HepG2 (cell line): Measurements from ENCODE around the gene UBE2Q1. TPM values are rescaled to one million over a fixed set of nuclear protein-coding genes. Genes with fewer than 3 reads are reported as not detected.

Experiments used
- EEA1 ChIP-seq: sonication (generic); formaldehyde crosslinking; IDR thresholded peaks from 2 replicates; pipeline ENCODE4 v1.5.1; 2020; ENCODE audit warnings: mild to moderate bottlenecking, missing genetic modification reagents, borderline replicate concordance
- FOXM1 ChIP-seq: sonication (generic); formaldehyde crosslinking; IDR thresholded peaks from 2 replicates; pipeline ENCODE4 v1.5.0; 2020; ENCODE audit warnings: missing genetic modification reagents
- HMG20B ChIP-seq: conservative IDR thresholded peaks from 2 replicates; pipeline ENCODE4 v1.6.1; 2016; ENCODE audit warnings: missing genetic modification reagents, missing compliant biosample characterization
- HOXD1 ChIP-seq: sonication (generic); formaldehyde crosslinking; IDR thresholded peaks from 2 replicates; pipeline ENCODE4 v1.5.0; 2020; ENCODE audit warnings: missing genetic modification reagents
- NCOA2 ChIP-seq: sonication (generic); formaldehyde crosslinking; IDR thresholded peaks from 2 replicates; pipeline ENCODE4 v1.8.0; 2022; ENCODE audit warnings: inconsistent platforms
- NCOA5 ChIP-seq: sonication (generic); formaldehyde crosslinking; IDR thresholded peaks from 2 replicates; pipeline ENCODE4 v1.4.0; 2020; ENCODE audit warnings: missing genetic modification reagents
- PAX8 ChIP-seq: sonication (generic); formaldehyde crosslinking; IDR thresholded peaks from 2 replicates; pipeline ENCODE4 v1.8.0; 2022; ENCODE audit warnings: mild to moderate bottlenecking, missing genetic modification reagents, borderline replicate concordance
- PRDM4 ChIP-seq: sonication (generic); formaldehyde crosslinking; IDR thresholded peaks from 2 replicates; pipeline ENCODE4 v1.9.0; 2021; ENCODE audit warnings: missing genetic modification reagents, borderline replicate concordance
- SALL1 ChIP-seq: sonication (generic); formaldehyde crosslinking; IDR thresholded peaks from 2 replicates; pipeline ENCODE4 v1.8.0; 2022; ENCODE audit warnings: mild to moderate bottlenecking, missing genetic modification reagents
- SOX5 ChIP-seq: IDR thresholded peaks from 2 replicates; pipeline ENCODE4 v1.6.1; 2016; ENCODE audit warnings: borderline replicate concordance
- SYNCRIP ChIP-seq: fragments of 200-400 bp; formaldehyde crosslinking; IDR thresholded peaks from 2 replicates; pipeline ENCODE4 v1.6.1; 2018; ENCODE audit warnings: mild to moderate bottlenecking, low read depth, low read length; ENCODE audit not compliant: insufficient read depth
- TARDBP ChIP-seq: sonication (generic); formaldehyde crosslinking; IDR thresholded peaks from 2 replicates; pipeline ENCODE4 v1.8.0; 2022; ENCODE audit warnings: mild to moderate bottlenecking, missing genetic modification reagents
- ZBTB42 ChIP-seq: sonication (generic); formaldehyde crosslinking; IDR thresholded peaks from 2 replicates; pipeline ENCODE4 v1.5.0; 2020; ENCODE audit warnings: mild to moderate bottlenecking, missing genetic modification reagents
- ZMYM2 ChIP-seq: sonication (generic); formaldehyde crosslinking; IDR thresholded peaks from 2 replicates; pipeline ENCODE4 v1.8.0; 2022; ENCODE audit warnings: mild to moderate bottlenecking, missing genetic modification reagents
- ZNF280B ChIP-seq: sonication (generic); formaldehyde crosslinking; IDR thresholded peaks from 2 replicates; pipeline ENCODE4 v1.5.0; 2020; ENCODE audit warnings: missing genetic modification reagents, mild to moderate bottlenecking, borderline replicate concordance
- ZNF766 ChIP-seq: sonication (generic); formaldehyde crosslinking; IDR thresholded peaks from 2 replicates; pipeline ENCODE4 v1.5.0; 2020; ENCODE audit warnings: missing genetic modification reagents, borderline replicate concordance
- ZNF879 ChIP-seq: sonication (generic); formaldehyde crosslinking; IDR thresholded peaks from 2 replicates; pipeline ENCODE4 v1.8.1; 2023; ENCODE audit warnings: missing genetic modification reagents
- ZSCAN31 ChIP-seq: sonication (generic); formaldehyde crosslinking; IDR thresholded peaks from 2 replicates; pipeline ENCODE4 v1.5.0; 2020; ENCODE audit warnings: low read depth, mild to moderate bottlenecking, missing genetic modification reagents
- polyA plus RNA-seq, 8 experiments: library from polyadenylated mRNA; depleted of rRNA in 3 of 8; stranded (reverse) in 7 of 8; unstranded in 1 of 8; fragments of >200 nt; fragmentation: Illumina TruSeq in 4 of 8; extraction: Trizol in 4 of 8; gene quantifications; 2 replicates each; pipeline versions ENCODE4 v1.2.1 to v1.2.3, GENCODE V29; 2011 to 2016; ENCODE audit warnings: low read depth in 4 of 8, missing spikeins in 1 of 8, mixed read lengths in 1 of 8; ENCODE audit not compliant: insufficient read depth in 1 of 8
- total RNA-seq, 5 experiments: library from RNA; depleted of rRNA; stranded (reverse); fragments of >200 nt; fragmentation: Illumina TruSeq; extraction: Trizol; gene quantifications; 2 replicates each; pipeline ENCODE4 v1.2.3, GENCODE V29; 2016; ENCODE audit warnings: low read depth in 1 of 5
- TF ChIP-seq, protein P1 (sequence below): sonication (generic); formaldehyde crosslinking; IDR thresholded peaks from 2 replicates; pipeline ENCODE4 v1.4.0; 2020; ENCODE audit warnings: mild to moderate bottlenecking, missing genetic modification reagents
- TF ChIP-seq, protein P2 (sequence below): sonication (generic); formaldehyde crosslinking; IDR thresholded peaks from 2 replicates; pipeline ENCODE4 v1.5.0; 2020; ENCODE audit warnings: missing genetic modification reagents

UBE2Q1 gene
- total and polyA plus RNA-seq, 2 of the 13 experiments (the other 11 are each of a cell fraction or from before 2014, with no cell fraction given) = 11.7 to 41.7 TPM

GRCh38 chr1:154607609-154608396 lies 49.3 kb upstream of the UBE2Q1 start, which contains the start of gene ADAR (continued):
- TF ChIP-seq, protein P1, sequence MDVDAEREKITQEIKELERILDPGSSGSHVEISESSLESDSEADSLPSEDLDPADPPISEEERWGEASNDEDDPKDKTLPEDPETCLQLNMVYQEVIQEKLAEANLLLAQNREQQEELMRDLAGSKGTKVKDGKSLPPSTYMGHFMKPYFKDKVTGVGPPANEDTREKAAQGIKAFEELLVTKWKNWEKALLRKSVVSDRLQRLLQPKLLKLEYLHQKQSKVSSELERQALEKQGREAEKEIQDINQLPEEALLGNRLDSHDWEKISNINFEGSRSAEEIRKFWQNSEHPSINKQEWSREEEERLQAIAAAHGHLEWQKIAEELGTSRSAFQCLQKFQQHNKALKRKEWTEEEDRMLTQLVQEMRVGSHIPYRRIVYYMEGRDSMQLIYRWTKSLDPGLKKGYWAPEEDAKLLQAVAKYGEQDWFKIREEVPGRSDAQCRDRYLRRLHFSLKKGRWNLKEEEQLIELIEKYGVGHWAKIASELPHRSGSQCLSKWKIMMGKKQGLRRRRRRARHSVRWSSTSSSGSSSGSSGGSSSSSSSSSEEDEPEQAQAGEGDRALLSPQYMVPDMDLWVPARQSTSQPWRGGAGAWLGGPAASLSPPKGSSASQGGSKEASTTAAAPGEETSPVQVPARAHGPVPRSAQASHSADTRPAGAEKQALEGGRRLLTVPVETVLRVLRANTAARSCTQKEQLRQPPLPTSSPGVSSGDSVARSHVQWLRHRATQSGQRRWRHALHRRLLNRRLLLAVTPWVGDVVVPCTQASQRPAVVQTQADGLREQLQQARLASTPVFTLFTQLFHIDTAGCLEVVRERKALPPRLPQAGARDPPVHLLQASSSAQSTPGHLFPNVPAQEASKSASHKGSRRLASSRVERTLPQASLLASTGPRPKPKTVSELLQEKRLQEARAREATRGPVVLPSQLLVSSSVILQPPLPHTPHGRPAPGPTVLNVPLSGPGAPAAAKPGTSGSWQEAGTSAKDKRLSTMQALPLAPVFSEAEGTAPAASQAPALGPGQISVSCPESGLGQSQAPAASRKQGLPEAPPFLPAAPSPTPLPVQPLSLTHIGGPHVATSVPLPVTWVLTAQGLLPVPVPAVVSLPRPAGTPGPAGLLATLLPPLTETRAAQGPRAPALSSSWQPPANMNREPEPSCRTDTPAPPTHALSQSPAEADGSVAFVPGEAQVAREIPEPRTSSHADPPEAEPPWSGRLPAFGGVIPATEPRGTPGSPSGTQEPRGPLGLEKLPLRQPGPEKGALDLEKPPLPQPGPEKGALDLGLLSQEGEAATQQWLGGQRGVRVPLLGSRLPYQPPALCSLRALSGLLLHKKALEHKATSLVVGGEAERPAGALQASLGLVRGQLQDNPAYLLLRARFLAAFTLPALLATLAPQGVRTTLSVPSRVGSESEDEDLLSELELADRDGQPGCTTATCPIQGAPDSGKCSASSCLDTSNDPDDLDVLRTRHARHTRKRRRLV (CRISPR knock-in tag) = no peak
- TF ChIP-seq, protein P2, sequence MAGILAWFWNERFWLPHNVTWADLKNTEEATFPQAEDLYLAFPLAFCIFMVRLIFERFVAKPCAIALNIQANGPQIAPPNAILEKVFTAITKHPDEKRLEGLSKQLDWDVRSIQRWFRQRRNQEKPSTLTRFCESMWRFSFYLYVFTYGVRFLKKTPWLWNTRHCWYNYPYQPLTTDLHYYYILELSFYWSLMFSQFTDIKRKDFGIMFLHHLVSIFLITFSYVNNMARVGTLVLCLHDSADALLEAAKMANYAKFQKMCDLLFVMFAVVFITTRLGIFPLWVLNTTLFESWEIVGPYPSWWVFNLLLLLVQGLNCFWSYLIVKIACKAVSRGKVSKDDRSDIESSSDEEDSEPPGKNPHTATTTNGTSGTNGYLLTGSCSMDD (CRISPR knock-in tag) = no peak
- TF ChIP-seq PAX8 (no peak), FOXM1 (CRISPR knock-in tag) (no peak), ZBTB42 (CRISPR knock-in tag) (no peak; the same call in 1 of the 2 replicates), ZMYM2 (CRISPR knock-in tag) (no peak), HMG20B (CRISPR knock-in tag) (0 out of 2 replicates have a peak, but pooled peaks have one; percentile 10), ZSCAN31 (CRISPR knock-in tag) (peak; percentile 51), PRDM4 (CRISPR knock-in tag) (no peak), SYNCRIP (no peak), ZNF280B (CRISPR knock-in tag) (no peak), NCOA5 (no peak), NCOA2 (no peak), HOXD1 (CRISPR knock-in tag) (no peak), ZNF879 (no peak), SOX5 (0 out of 2 replicates have a peak, but pooled peaks have one; percentile 9), EEA1 (CRISPR knock-in tag) (no peak), TARDBP (CRISPR knock-in tag) (peak; percentile 42; the same call in 1 of the 2 replicates), SALL1 (peak; percentile 13; the same call in 1 of the 2 replicates), ZNF766 (CRISPR knock-in tag) (no peak)
